OCI-LY1 (cell line): Measurements from ENCODE around the gene HIP1R.

Experiments
- H2AFZ ChIP-seq: fragments of 200-600 bp; sonication (generic), shearing (Covaris generic); 2 replicates; pipeline ENCODE4 v1.6.0; 2014; ENCODE audit warnings: antibody characterized with exemption, mild to moderate bottlenecking, low read length
- H3F3A ChIP-seq: fragments of 200-600 bp; sonication (generic), shearing (Covaris generic); 2 replicates; pipeline ENCODE4 v1.6.0; 2014; ENCODE audit warnings: mild to moderate bottlenecking, antibody characterized with exemption, low read length, moderate library complexity; ENCODE audit not compliant: insufficient read depth
- H3K27ac ChIP-seq: fragments of 200-600 bp; sonication (generic); 2 replicates; pipeline ENCODE4 v1.5.1; 2014; ENCODE audit warnings: low read length, mixed run types, mild to moderate bottlenecking, low read depth; ENCODE audit not compliant: poor library complexity, severe bottlenecking
- H3K27me3 ChIP-seq: fragments of 200-600 bp; sonication (generic); 2 replicates; pipeline ENCODE4 v1.6.0; 2014; ENCODE audit warnings: antibody characterized with exemption, mild to moderate bottlenecking, low read length, moderate library complexity; ENCODE audit not compliant: insufficient read depth
- H3K36me3 ChIP-seq: fragments of 200-600 bp; sonication (generic); 2 replicates; pipeline ENCODE4 v1.6.1; 2014; ENCODE audit warnings: mild to moderate bottlenecking, antibody characterized with exemption, low read length, moderate library complexity, mixed read lengths; ENCODE audit not compliant: insufficient read depth
- H3K4me1 ChIP-seq: fragments of 200-600 bp; sonication (generic); 2 replicates; pipeline ENCODE4 v1.5.1; 2014; ENCODE audit warnings: mild to moderate bottlenecking, low read length, moderate library complexity; ENCODE audit not compliant: insufficient read depth, severe bottlenecking
- H3K4me2 ChIP-seq: fragments of 200-600 bp; sonication (generic), shearing (Covaris generic); 2 replicates; pipeline ENCODE4 v1.6.1; 2014; ENCODE audit warnings: low read length
- H3K4me3 ChIP-seq: fragments of 200-600 bp; sonication (generic); 2 replicates; pipeline ENCODE4 v1.5.1; 2014; ENCODE audit warnings: low read length, low read depth, mild to moderate bottlenecking, mixed read lengths; ENCODE audit not compliant: poor library complexity, severe bottlenecking
- H3K79me2 ChIP-seq: fragments of 200-600 bp; shearing (Covaris generic); 2 replicates; pipeline ENCODE4 v1.6.1; 2016; ENCODE audit warnings: mixed run types, low read length, mixed read lengths; ENCODE audit not compliant: insufficient read depth
- H3K9ac ChIP-seq: fragments of 200-600 bp; sonication (generic), shearing (Covaris generic); 2 replicates; pipeline ENCODE4 v1.6.1; 2014; ENCODE audit warnings: mild to moderate bottlenecking, low read length, mixed read lengths
- H3K9me2 ChIP-seq: fragments of 200-600 bp; sonication (generic), shearing (Covaris generic); 2 replicates; pipeline ENCODE4 v1.6.1; 2014; ENCODE audit warnings: low read depth, mild to moderate bottlenecking, low read length, mixed read lengths
- H3K9me3 ChIP-seq: fragments of 200-600 bp; shearing (Covaris generic); 2 replicates; pipeline ENCODE4 v1.6.1; 2014; ENCODE audit warnings: low read length, mixed read lengths
- H4K20me1 ChIP-seq: fragments of 200-600 bp; sonication (generic), shearing (Covaris generic); 2 replicates; pipeline ENCODE4 v1.6.0; 2016; ENCODE audit warnings: mild to moderate bottlenecking, low read length; ENCODE audit not compliant: insufficient read depth
- CTCF ChIP-seq: fragments of 200-600 bp; sonication (generic), shearing (Covaris generic); IDR thresholded peaks from 2 replicates; pipeline ENCODE4 v1.5.1; 2017; ENCODE audit warnings: mild to moderate bottlenecking, antibody characterized with exemption, low read length, moderate library complexity, mixed read lengths
- EZH2 ChIP-seq: fragments of 200-600 bp; sonication (generic), shearing (Covaris generic); IDR thresholded peaks from 2 replicates; pipeline ENCODE4 v1.8.0; 2017; ENCODE audit warnings: borderline replicate concordance, mixed run types, mild to moderate bottlenecking, antibody characterized with exemption, low read length, moderate library complexity, mixed read lengths

HIP1R gene

DNA sequence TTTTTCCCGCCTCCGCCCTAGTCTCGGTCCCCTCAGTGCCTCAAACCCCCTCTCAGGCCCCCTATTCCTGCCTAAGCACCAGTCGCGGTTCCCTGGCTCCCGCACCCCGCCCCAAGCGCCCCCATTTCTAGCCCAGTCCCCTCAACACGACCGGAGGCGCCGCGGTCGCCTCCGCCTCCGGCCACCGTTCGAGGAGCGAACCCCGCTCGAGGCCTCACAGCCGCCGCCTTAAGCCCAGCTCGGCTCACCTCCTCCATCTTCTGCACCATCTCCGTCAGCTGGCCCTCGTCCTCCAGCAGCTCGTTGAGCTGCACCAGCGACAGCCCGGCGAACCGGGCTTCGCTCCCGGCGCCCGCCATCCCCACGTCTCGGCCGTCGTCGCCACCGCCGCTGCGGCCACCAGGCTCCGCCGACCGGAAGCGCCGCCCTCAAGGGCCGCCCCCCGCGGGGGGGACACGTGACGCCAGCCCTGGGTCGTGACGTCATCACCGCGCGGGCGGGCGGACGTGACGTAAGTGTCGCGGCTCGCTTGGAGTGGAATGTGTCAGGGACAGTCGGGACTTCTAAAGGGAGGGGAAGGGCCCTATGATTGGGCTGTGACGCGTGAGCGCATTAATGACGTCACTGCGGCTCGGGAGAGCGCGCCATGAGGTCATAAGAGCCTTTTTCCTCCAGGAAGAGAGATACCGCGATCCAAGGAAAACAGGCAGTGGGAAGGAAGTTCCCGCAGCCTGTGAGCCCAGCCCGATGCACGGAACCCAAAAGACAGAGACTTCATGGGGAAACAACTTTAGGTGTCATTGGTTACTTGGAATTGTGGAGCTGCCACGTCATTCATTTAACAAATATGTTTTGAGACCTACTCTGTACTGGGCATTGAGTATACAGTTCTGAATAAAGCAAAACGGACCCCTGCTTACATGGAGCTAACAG lies 60.7 kb downstream of the HIP1R start, which contains the start of gene VPS37B:
VPS37B (minus strand) TSS at position 421 of the 933 bp plus-strand sequence; CDS start at position 359, 62 bp downstream.
- Histone ChIP-seq H3K4me2 (no peak within 1 kb of the TSS), H3K9ac (no peak within 1 kb of the TSS), H3K79me2 (no peaks in the 10 kb centered on the region), H3K27me3 (no peaks in the 10 kb centered on the region), H3K4me1 (no peaks in the 10 kb centered on the region), H3F3A (no peaks in the 10 kb centered on the region), H3K9me3 (no peaks in the 10 kb centered on the region), H2AFZ (no peak within 1 kb of the TSS), H3K9me2 (no peaks in the 10 kb centered on the region), H3K36me3 (no peaks in the 10 kb centered on the region), H3K27ac (no peak within 1 kb of the TSS), H4K20me1 (no peaks in the 10 kb centered on the region), H3K4me3 (no peak within 1 kb of the TSS)
- TF ChIP-seq EZH2, result no peak

DNA sequence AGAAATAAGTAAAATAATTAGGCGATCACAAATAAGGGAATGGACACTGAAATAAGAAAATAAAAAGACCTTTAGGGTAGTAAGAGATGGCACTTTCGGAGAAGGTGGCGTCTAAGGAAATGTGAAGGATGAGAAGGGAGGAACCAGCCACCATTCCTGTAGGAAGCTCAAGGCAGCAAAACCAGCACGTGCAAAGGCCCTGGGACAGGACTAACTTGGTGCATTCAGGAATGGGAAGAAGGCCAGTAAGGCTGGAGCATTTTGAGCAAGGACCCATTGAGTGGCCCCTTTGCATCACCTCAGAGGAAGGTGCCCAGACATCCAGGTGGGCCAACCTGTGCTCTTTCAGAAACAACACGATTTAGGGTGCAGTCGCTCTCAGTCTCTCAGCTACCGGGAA lies 61.4 kb downstream of the HIP1R start:
- H3K9me3 ChIP-seq, result no peaks in the 10 kb centered on the region
- H3K4me3 ChIP-seq, result no peak overlapping the region
- no peaks in the 10 kb centered on the region for H3F3A ChIP-seq
- no peaks in the 10 kb centered on the region for H3K4me1 ChIP-seq
- H3K27ac ChIP-seq, result no peak overlapping the region
- H3K27me3 ChIP-seq, result no peaks in the 10 kb centered on the region
- no peak overlapping the region for H3K9ac ChIP-seq
- TF ChIP-seq EZH2 (no peak), CTCF (no peak)
- no peak overlapping the region for H3K4me2 ChIP-seq
- no peaks in the 10 kb centered on the region for H3K36me3 ChIP-seq
- no peaks in the 10 kb centered on the region for H3K9me2 ChIP-seq
- H3K79me2 ChIP-seq, result no peaks in the 10 kb centered on the region
- no peaks in the 10 kb centered on the region for H4K20me1 ChIP-seq
- no peak overlapping the region for H2AFZ ChIP-seq

DNA sequence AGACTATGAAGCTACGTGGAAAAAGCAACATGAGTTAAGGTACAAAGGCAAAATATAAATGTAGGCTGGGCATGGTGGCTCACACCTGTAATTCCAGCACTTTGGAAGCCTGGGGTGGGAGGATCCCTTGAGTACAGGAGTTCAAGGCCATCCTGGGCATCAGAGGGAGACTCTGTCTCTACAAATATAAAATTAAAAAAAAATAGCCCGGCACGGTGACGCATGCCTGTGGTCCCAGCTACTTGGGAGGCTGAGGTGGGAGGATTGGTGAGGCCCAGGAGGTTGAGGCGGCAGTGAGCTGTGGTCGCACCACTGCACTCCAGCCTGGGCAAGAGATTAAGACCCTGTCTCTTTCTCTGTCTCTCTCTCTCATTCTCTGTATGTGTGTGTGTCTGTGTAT lies 64.6 kb downstream of the HIP1R start:
- Histone ChIP-seq H3K4me3 (no peak overlapping the region), H3K4me2 (no peak overlapping the region), H2AFZ (no peak overlapping the region), H4K20me1 (no peaks in the 10 kb centered on the region), H3K27me3 (no peaks in the 10 kb centered on the region), H3K9ac (no peak overlapping the region), H3K79me2 (no peaks in the 10 kb centered on the region), H3K36me3 (no peaks in the 10 kb centered on the region), H3F3A (no peaks in the 10 kb centered on the region), H3K4me1 (no peaks in the 10 kb centered on the region), H3K9me3 (no peaks in the 10 kb centered on the region), H3K9me2 (no peaks in the 10 kb centered on the region), H3K27ac (no peak overlapping the region)
- no peak for TF ChIP-seq EZH2
- TF ChIP-seq CTCF, result no peak
